Measurements from ENCODE around the gene MOB2.
A peak's percentile ranks its signal among the peaks of the same experiment; 100 is the strongest.

The MOB2 gene

GRCh38 chr11:1509626-1510255, 23.2 kb upstream of the MOB2 start:
- H3K27me3 ChIP-seq (ENCODE audit: control insufficient read depth, insufficient read depth, low read length) = no peaks in the 10 kb centered on the region
- no peak overlapping the region for H3K9ac ChIP-seq (ENCODE audit: low read length)
- H3K27ac ChIP-seq (ENCODE audit: low read depth, low read length) = no peak overlapping the region
- no peaks in the 10 kb centered on the region for H3K36me3 ChIP-seq (ENCODE audit: control insufficient read depth, insufficient read depth, low read length)
- H3K9me3 ChIP-seq (ENCODE audit: control insufficient read depth, insufficient read depth, low read depth, low read length) = no peaks in the 10 kb centered on the region
- no peak overlapping the region for H3K4me3 ChIP-seq (ENCODE audit: low read depth, low read length)
- H3K4me1 ChIP-seq (ENCODE audit: control insufficient read depth, insufficient read depth, low read length) = peaks cover 32% of the 10 kb centered on the region

- Histone ChIP-seq H3K27me3 (ENCODE audit: control insufficient read depth, insufficient read depth, low read length) (no peaks in the 10 kb centered on the region), H3K36me3 (ENCODE audit: control insufficient read depth, insufficient read depth, low read length) (no peaks in the 10 kb centered on the region), H3K9ac (ENCODE audit: low read length) (no peak overlapping the region), H3K27ac (ENCODE audit: low read depth, low read length) (no peak overlapping the region), H3K9me3 (ENCODE audit: control insufficient read depth, insufficient read depth, low read depth, low read length) (no peaks in the 10 kb centered on the region), H3K4me3 (ENCODE audit: low read depth, low read length) (no peak overlapping the region), H3K4me1 (ENCODE audit: control insufficient read depth, insufficient read depth, low read length) (peaks cover 32% of the 10 kb centered on the region)
Measured at GRCh38 chr11:1508986-1509385, 22.4 kb upstream of the MOB2 start.

GRCh38 chr11:1508491-1508891, 21.9 kb upstream of the MOB2 start:
- Histone ChIP-seq H3K9ac (ENCODE audit: low read length) (no peak overlapping the region), H3K27me3 (ENCODE audit: control insufficient read depth, insufficient read depth, low read length) (no peaks in the 10 kb centered on the region), H3K27ac (ENCODE audit: low read depth, low read length) (no peak overlapping the region), H3K9me3 (ENCODE audit: control insufficient read depth, insufficient read depth, low read depth, low read length) (no peaks in the 10 kb centered on the region), H3K36me3 (ENCODE audit: control insufficient read depth, insufficient read depth, low read length) (no peaks in the 10 kb centered on the region), H3K4me3 (ENCODE audit: low read depth, low read length) (no peak overlapping the region), H3K4me1 (ENCODE audit: control insufficient read depth, insufficient read depth, low read length) (peaks cover 28% of the 10 kb centered on the region)

- Histone ChIP-seq H3K27ac (ENCODE audit: low read depth, low read length) (peak overlapping the region; percentile 32; the same call in 1 of the 2 replicates), H3K4me3 (ENCODE audit: low read depth, low read length) (no peak overlapping the region), H3K9ac (ENCODE audit: low read length) (peak overlapping the region; percentile 15), H3K36me3 (ENCODE audit: control insufficient read depth, insufficient read depth, low read length) (no peaks in the 10 kb centered on the region), H3K9me3 (ENCODE audit: control insufficient read depth, insufficient read depth, low read depth, low read length) (no peaks in the 10 kb centered on the region), H3K4me1 (ENCODE audit: control insufficient read depth, insufficient read depth, low read length) (peaks cover 22% of the 10 kb centered on the region), H3K27me3 (ENCODE audit: control insufficient read depth, insufficient read depth, low read length) (no peaks in the 10 kb centered on the region)
Measured at GRCh38 chr11:1507381-1508140, 21.0 kb upstream of the MOB2 start.

GRCh38 chr11:1506981-1507380, 20.4 kb upstream of the MOB2 start:
- peaks cover 19% of the 10 kb centered on the region for H3K4me1 ChIP-seq (ENCODE audit: control insufficient read depth, insufficient read depth, low read length)
- no peak overlapping the region for H3K4me3 ChIP-seq (ENCODE audit: low read depth, low read length)
- H3K9ac ChIP-seq (ENCODE audit: low read length) = no peak overlapping the region
- 0 out of 2 replicates have a peak overlapping the region, but pooled peaks have one; percentile 23 for H3K27ac ChIP-seq (ENCODE audit: low read depth, low read length)
- no peaks in the 10 kb centered on the region for H3K9me3 ChIP-seq (ENCODE audit: control insufficient read depth, insufficient read depth, low read depth, low read length)
- H3K27me3 ChIP-seq (ENCODE audit: control insufficient read depth, insufficient read depth, low read length) = no peaks in the 10 kb centered on the region
- no peaks in the 10 kb centered on the region for H3K36me3 ChIP-seq (ENCODE audit: control insufficient read depth, insufficient read depth, low read length)

- no peak overlapping the region for H3K4me3 ChIP-seq (ENCODE audit: low read depth, low read length)
Measured at GRCh38 chr11:1505480-1505879, 18.9 kb upstream of the MOB2 start.

GRCh38 chr11:1504581-1505290, 18.2 kb upstream of the MOB2 start:
- Histone ChIP-seq H3K27ac (ENCODE audit: low read depth, low read length) (no peak overlapping the region), H3K36me3 (ENCODE audit: control insufficient read depth, insufficient read depth, low read length) (no peaks in the 10 kb centered on the region), H3K27me3 (ENCODE audit: control insufficient read depth, insufficient read depth, low read length) (no peaks in the 10 kb centered on the region), H3K9me3 (ENCODE audit: control insufficient read depth, insufficient read depth, low read depth, low read length) (peaks cover under 1% of the 10 kb centered on the region; the same call in 1 of the 2 replicates), H3K4me3 (ENCODE audit: low read depth, low read length) (no peak overlapping the region), H3K9ac (ENCODE audit: low read length) (no peak overlapping the region), H3K4me1 (ENCODE audit: control insufficient read depth, insufficient read depth, low read length) (peaks cover 19% of the 10 kb centered on the region)

More at GRCh38 chr11:1505480-1505879, 18.9 kb upstream of the MOB2 start:
- Histone ChIP-seq H3K36me3 (ENCODE audit: control insufficient read depth, insufficient read depth, low read length) (no peaks in the 10 kb centered on the region), H3K27ac (ENCODE audit: low read depth, low read length) (no peak overlapping the region), H3K9me3 (ENCODE audit: control insufficient read depth, insufficient read depth, low read depth, low read length) (no peaks in the 10 kb centered on the region), H3K4me1 (ENCODE audit: control insufficient read depth, insufficient read depth, low read length) (peaks cover 19% of the 10 kb centered on the region), H3K9ac (ENCODE audit: low read length) (no peak overlapping the region), H3K27me3 (ENCODE audit: control insufficient read depth, insufficient read depth, low read length) (no peaks in the 10 kb centered on the region)

GRCh38 chr11:1504138-1504537, 17.6 kb upstream of the MOB2 start:
- Histone ChIP-seq H3K4me1 (ENCODE audit: control insufficient read depth, insufficient read depth, low read length) (peaks cover 19% of the 10 kb centered on the region), H3K27ac (ENCODE audit: low read depth, low read length) (no peak overlapping the region), H3K4me3 (ENCODE audit: low read depth, low read length) (no peak overlapping the region), H3K27me3 (ENCODE audit: control insufficient read depth, insufficient read depth, low read length) (no peaks in the 10 kb centered on the region), H3K36me3 (ENCODE audit: control insufficient read depth, insufficient read depth, low read length) (no peaks in the 10 kb centered on the region), H3K9ac (ENCODE audit: low read length) (peak overlapping the region; percentile 22), H3K9me3 (ENCODE audit: control insufficient read depth, insufficient read depth, low read depth, low read length) (peaks cover 6% of the 10 kb centered on the region)

- Histone ChIP-seq H3K4me1 (ENCODE audit: control insufficient read depth, insufficient read depth, low read length) (peaks cover 18% of the 10 kb centered on the region), H3K9ac (ENCODE audit: low read length) (no peak overlapping the region), H3K27me3 (ENCODE audit: control insufficient read depth, insufficient read depth, low read length) (no peaks in the 10 kb centered on the region), H3K9me3 (ENCODE audit: control insufficient read depth, insufficient read depth, low read depth, low read length) (peaks cover 7% of the 10 kb centered on the region), H3K27ac (ENCODE audit: low read depth, low read length) (no peak overlapping the region), H3K36me3 (ENCODE audit: control insufficient read depth, insufficient read depth, low read length) (no peaks in the 10 kb centered on the region), H3K4me3 (ENCODE audit: low read depth, low read length) (no peak overlapping the region)
Measured at GRCh38 chr11:1503708-1504104, 17.1 kb upstream of the MOB2 start.

- peak overlapping the region; percentile 6 for H3K9ac ChIP-seq (ENCODE audit: low read length)
- no peak overlapping the region for H3K27ac ChIP-seq (ENCODE audit: low read depth, low read length)
- H3K27me3 ChIP-seq (ENCODE audit: control insufficient read depth, insufficient read depth, low read length) = no peaks in the 10 kb centered on the region
- H3K4me1 ChIP-seq (ENCODE audit: control insufficient read depth, insufficient read depth, low read length) = peaks cover 12% of the 10 kb centered on the region
- H3K36me3 ChIP-seq (ENCODE audit: control insufficient read depth, insufficient read depth, low read length) = no peaks in the 10 kb centered on the region
- H3K4me3 ChIP-seq (ENCODE audit: low read depth, low read length) = no peak overlapping the region
- H3K9me3 ChIP-seq (ENCODE audit: control insufficient read depth, insufficient read depth, low read depth, low read length) = peaks cover 7% of the 10 kb centered on the region
Measured at GRCh38 chr11:1502954-1503707, 16.6 kb upstream of the MOB2 start.

Measured in HUES6 (cell line).